ENCODE measurements around the gene ASB11.

ASB11 gene

GRCh38 chrX:15315509-15315908 lies at the start of gene ASB11:
Gene ASB11 (minus strand): TSS chrX:15315640. CDS start chrX:15315605, 35 bp downstream.
- in situ Hi-C loops (cut with HindIII; ENCODE audit: low sequenced_read_pairs): no loop called here
- no peak within 1 kb of the TSS for H3K4me3 ChIP-seq (ENCODE audit: low read depth, low read length)
- DNase-seq (ENCODE audit: low read depth): no peak
- TF ChIP-seq, protein P1, sequence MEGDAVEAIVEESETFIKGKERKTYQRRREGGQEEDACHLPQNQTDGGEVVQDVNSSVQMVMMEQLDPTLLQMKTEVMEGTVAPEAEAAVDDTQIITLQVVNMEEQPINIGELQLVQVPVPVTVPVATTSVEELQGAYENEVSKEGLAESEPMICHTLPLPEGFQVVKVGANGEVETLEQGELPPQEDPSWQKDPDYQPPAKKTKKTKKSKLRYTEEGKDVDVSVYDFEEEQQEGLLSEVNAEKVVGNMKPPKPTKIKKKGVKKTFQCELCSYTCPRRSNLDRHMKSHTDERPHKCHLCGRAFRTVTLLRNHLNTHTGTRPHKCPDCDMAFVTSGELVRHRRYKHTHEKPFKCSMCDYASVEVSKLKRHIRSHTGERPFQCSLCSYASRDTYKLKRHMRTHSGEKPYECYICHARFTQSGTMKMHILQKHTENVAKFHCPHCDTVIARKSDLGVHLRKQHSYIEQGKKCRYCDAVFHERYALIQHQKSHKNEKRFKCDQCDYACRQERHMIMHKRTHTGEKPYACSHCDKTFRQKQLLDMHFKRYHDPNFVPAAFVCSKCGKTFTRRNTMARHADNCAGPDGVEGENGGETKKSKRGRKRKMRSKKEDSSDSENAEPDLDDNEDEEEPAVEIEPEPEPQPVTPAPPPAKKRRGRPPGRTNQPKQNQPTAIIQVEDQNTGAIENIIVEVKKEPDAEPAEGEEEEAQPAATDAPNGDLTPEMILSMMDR (IDR thresholded peaks at IDR 0.05; ENCODE audit: low read depth, low read length, missing control alignments): no peak

- in situ Hi-C loops (cut with HindIII; ENCODE audit: low sequenced_read_pairs): no loop called here
- DNase-seq (ENCODE audit: low read depth): no peak
- H3K4me3 ChIP-seq (ENCODE audit: low read depth, low read length): no peak overlapping the region
- TF ChIP-seq, protein P1 (IDR thresholded peaks at IDR 0.05; ENCODE audit: low read depth, low read length, missing control alignments): no peak
Measured at GRCh38 chrX:15359701-15360100, 44.3 kb upstream of the ASB11 start.

GRCh38 chrX:15358533-15358932 lies 43.1 kb upstream of the ASB11 start:
- in situ Hi-C loops (cut with HindIII; ENCODE audit: low sequenced_read_pairs): no loop called here
- DNase-seq (ENCODE audit: low read depth): no peak
- no peak overlapping the region for H3K4me3 ChIP-seq (ENCODE audit: low read depth, low read length)
- TF ChIP-seq, protein P1 (IDR thresholded peaks at IDR 0.05; ENCODE audit: low read depth, low read length, missing control alignments): no peak

DNA sequence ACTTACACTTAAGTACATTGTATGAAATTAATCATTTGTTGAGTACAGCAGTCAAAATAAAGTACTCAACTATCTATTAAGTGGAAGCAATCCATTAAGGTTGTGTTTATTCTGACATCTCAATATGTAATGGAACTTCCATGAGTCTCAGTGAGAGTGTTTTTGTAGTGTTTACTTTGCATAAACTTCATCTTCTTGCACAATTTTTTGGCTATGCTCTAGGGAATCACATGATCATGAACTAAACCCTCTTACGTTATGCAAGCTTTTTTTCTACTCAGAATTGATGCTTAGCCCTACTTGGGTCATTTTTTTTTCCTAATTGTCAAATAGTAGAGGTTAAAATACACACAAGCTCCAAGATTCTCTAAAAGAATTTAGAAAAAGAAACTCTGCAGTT lies 41.0 kb upstream of the ASB11 start:
- H3K4me3 ChIP-seq (ENCODE audit: low read depth, low read length): no peak overlapping the region
- DNase-seq (ENCODE audit: low read depth): no peak
- in situ Hi-C loops (cut with HindIII; ENCODE audit: low sequenced_read_pairs): no loop called here
- TF ChIP-seq, protein P1 (IDR thresholded peaks at IDR 0.05; ENCODE audit: low read depth, low read length, missing control alignments): no peak

GRCh38 chrX:15350329-15350996 lies 35.0 kb upstream of the ASB11 start:
- TF ChIP-seq, protein P1 (IDR thresholded peaks at IDR 0.05; ENCODE audit: low read depth, low read length, missing control alignments): no peak
- no peak for DNase-seq (ENCODE audit: low read depth)
- in situ Hi-C loops (cut with HindIII; ENCODE audit: low sequenced_read_pairs): no loop called here
- H3K4me3 ChIP-seq (ENCODE audit: low read depth, low read length): no peak overlapping the region

DNA sequence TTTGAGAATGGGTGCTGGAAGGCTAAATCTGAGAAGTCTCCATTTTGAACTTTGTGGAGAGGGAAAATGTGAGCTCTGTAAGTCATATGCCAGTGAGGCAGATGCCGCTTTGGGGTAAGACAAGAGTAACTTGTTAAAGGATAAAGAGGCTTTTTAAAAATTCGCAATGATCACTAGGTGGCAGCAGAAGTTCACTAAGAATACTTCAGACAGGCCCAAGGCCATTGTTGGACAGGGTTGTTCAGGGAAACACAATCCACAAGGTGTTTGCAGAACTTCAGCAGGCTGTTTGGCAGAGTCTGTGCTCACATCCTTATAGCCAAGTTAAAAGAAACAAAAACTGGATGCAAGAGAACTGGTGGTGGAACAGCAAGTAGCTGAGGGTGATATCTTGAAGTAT lies 33.6 kb upstream of the ASB11 start:
- TF ChIP-seq, protein P1 (IDR thresholded peaks at IDR 0.05; ENCODE audit: low read depth, low read length, missing control alignments): peak; percentile 53
- peak; percentile 47 for DNase-seq (ENCODE audit: low read depth)
- in situ Hi-C loops (cut with HindIII; ENCODE audit: low sequenced_read_pairs): no loop called here
- no peak overlapping the region for H3K4me3 ChIP-seq (ENCODE audit: low read depth, low read length)
